Mesenchymal stem cell (in vitro differentiated cells and primary cell): ENCODE results near the gene TBC1D14.
A peak's percentile ranks its signal among the peaks of the same experiment; 100 is the strongest.

Experiments used
- DNase-seq: peaks from one replicate; pipeline ENCODE4 v3.0.0-alpha.2; 2013
- H2AFZ ChIP-seq: one replicate; pipeline ENCODE4 v1.6.1; 2013; ENCODE audit warnings: low read depth, mild to moderate bottlenecking, control low read depth, inconsistent platforms, low read length, moderate library complexity
- H2AK5ac ChIP-seq: 2 replicates; pipeline ENCODE4 v1.6.1; 2013; ENCODE audit warnings: low read length, moderate library complexity, mild to moderate bottlenecking, inconsistent platforms; ENCODE audit not compliant: severe bottlenecking
- H2BK120ac ChIP-seq: one replicate; pipeline ENCODE4 v1.6.1; 2013; ENCODE audit warnings: low read depth, mild to moderate bottlenecking, inconsistent platforms, low read length, moderate library complexity
- H2BK12ac ChIP-seq, 2 experiments: one replicate each; pipeline ENCODE4 v1.6.1; 2013; ENCODE audit warnings: inconsistent platforms in 2 of 2, low read length in 2 of 2, mild to moderate bottlenecking in 2 of 2, moderate library complexity in 2 of 2, control low read depth in 1 of 2
- H2BK15ac ChIP-seq: one replicate; pipeline ENCODE4 v1.6.1; 2013; ENCODE audit warnings: mild to moderate bottlenecking, low read depth, inconsistent platforms; ENCODE audit not compliant: poor library complexity, severe bottlenecking
- H2BK5ac ChIP-seq: 2 replicates; pipeline ENCODE4 v1.6.1; 2013; ENCODE audit warnings: low read depth, mild to moderate bottlenecking, low read length, control low read depth, inconsistent platforms; ENCODE audit not compliant: poor library complexity, severe bottlenecking
- H3K14ac ChIP-seq, 2 experiments: one replicate each; pipeline ENCODE4 v1.6.1; 2013; ENCODE audit warnings: inconsistent platforms in 2 of 2, low read length in 2 of 2, control low read depth in 1 of 2, mild to moderate bottlenecking in 1 of 2, moderate library complexity in 1 of 2
- H3K18ac ChIP-seq, 2 experiments: one replicate each; pipeline ENCODE4 v1.6.1; 2013; ENCODE audit warnings: inconsistent platforms in 2 of 2, low read length in 2 of 2, control low read depth in 1 of 2, low read depth in 1 of 2, mild to moderate bottlenecking in 1 of 2
- H3K23ac ChIP-seq, 2 experiments: one replicate each; pipeline ENCODE4 v1.6.1; 2013; ENCODE audit warnings: inconsistent platforms in 2 of 2, low read length in 2 of 2, mild to moderate bottlenecking in 2 of 2, moderate library complexity in 2 of 2, control low read depth in 1 of 2
- H3K27ac ChIP-seq: 2 replicates; pipeline ENCODE4 v1.5.1; 2013; ENCODE audit warnings: mild to moderate bottlenecking, moderate library complexity, low read length, control low read depth, inconsistent platforms; ENCODE audit not compliant: poor library complexity, severe bottlenecking
- H3K27me3 ChIP-seq, 2 experiments: 2 replicates each; pipeline versions ENCODE4 v1.6.1 to v1.7.0; 2013; ENCODE audit warnings: low read length in 2 of 2, mild to moderate bottlenecking in 2 of 2, moderate library complexity in 2 of 2, control low read depth in 1 of 2, inconsistent platforms in 1 of 2; ENCODE audit not compliant: control insufficient read depth in 1 of 2, insufficient read depth in 1 of 2
- H3K36me3 ChIP-seq, 2 experiments: 2 replicates each; pipeline versions ENCODE4 v1.6.1 to v1.7.0; 2013; ENCODE audit warnings: low read length in 2 of 2, control low read depth in 1 of 2, inconsistent platforms in 1 of 2, low read depth in 1 of 2, mild to moderate bottlenecking in 1 of 2; ENCODE audit not compliant: insufficient read depth in 2 of 2, control insufficient read depth in 1 of 2
- H3K4ac ChIP-seq, 2 experiments: one replicate each; pipeline ENCODE4 v1.6.1; 2013; ENCODE audit warnings: inconsistent platforms in 2 of 2, low read length in 2 of 2, mild to moderate bottlenecking in 2 of 2, moderate library complexity in 2 of 2, control low read depth in 1 of 2, low read depth in 1 of 2
- H3K4me1 ChIP-seq: 2 replicates; pipeline ENCODE4 v1.6.1; 2013; ENCODE audit warnings: low read depth, low read length, control low read depth; ENCODE audit not compliant: control insufficient read depth, insufficient read depth
- H3K4me2 ChIP-seq: 2 replicates; pipeline ENCODE4 v1.6.1; 2013; ENCODE audit warnings: low read length, mild to moderate bottlenecking, inconsistent platforms; ENCODE audit not compliant: poor library complexity, severe bottlenecking
- H3K4me3 ChIP-seq, 2 experiments: 2 replicates each; pipeline versions ENCODE4 v1.5.1 to v1.7.0; 2013; ENCODE audit warnings: low read length in 2 of 2, mild to moderate bottlenecking in 2 of 2, control low read depth in 1 of 2, low read depth in 1 of 2; ENCODE audit not compliant: insufficient read depth in 1 of 2
- H3K79me1 ChIP-seq: replicated peaks from 2 replicates; pipeline ENCODE4 v1.6.1; 2013; ENCODE audit warnings: mild to moderate bottlenecking, control low read depth, low read length, inconsistent platforms; ENCODE audit not compliant: poor library complexity, severe bottlenecking
- H3K9ac ChIP-seq: 2 replicates; pipeline ENCODE4 v1.7.0; 2013; ENCODE audit warnings: mild to moderate bottlenecking, low read length, moderate library complexity
- H3K9me3 ChIP-seq: 2 replicates; pipeline ENCODE4 v1.7.0; 2013; ENCODE audit warnings: mild to moderate bottlenecking, low read length; ENCODE audit not compliant: control insufficient read depth
- H4K8ac ChIP-seq: one replicate; pipeline ENCODE4 v1.6.1; 2013; ENCODE audit warnings: inconsistent platforms, mild to moderate bottlenecking, low read length, moderate library complexity
- H4K91ac ChIP-seq: one replicate; pipeline ENCODE4 v1.6.1; 2013; ENCODE audit warnings: mild to moderate bottlenecking, low read length, inconsistent platforms
- WGBS: methylation state at CpG from one replicate; pipeline ENCODE4 v1.1.7; 2013; ENCODE audit warnings: mixed read lengths; 5-methylcytosine and 5-hydroxymethylcytosine counted together

The TBC1D14 gene

DNA sequence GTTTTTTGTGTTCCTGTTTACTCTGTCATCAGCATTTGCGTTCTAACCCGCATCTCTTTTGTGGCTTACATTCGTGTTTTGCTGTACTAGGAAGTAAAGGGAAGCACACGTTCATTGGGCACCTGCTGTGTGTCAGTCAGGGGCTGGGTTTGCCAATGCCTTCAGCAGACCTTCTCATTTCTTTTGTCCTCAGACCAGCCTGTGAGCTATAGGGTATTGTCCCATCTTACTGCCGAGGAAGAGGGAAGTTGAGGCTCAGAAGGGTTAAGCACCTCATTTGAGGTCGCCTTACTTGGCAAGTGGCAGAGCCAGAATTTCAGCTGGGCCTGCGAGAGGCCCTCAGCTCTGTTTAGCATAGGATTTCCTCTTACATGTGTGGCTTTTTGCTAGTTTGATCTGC lies 8.7 kb downstream of the TBC1D14 start:
- Histone ChIP-seq H3K23ac (no peak overlapping the region), H3K4ac (peak overlapping the region in 1 of 2 experiments; percentile 67), H3K27ac (no peak overlapping the region), H3K9ac (no peak overlapping the region), H3K4me2 (no peak overlapping the region), H2BK5ac (no peak overlapping the region), H4K8ac (no peak overlapping the region), H3K4me1 (peaks cover 23% of the 10 kb centered on the region), H2AK5ac (peak overlapping the region; percentile 64), H3K79me1 (peaks cover 42% of the 10 kb centered on the region), H4K91ac (no peak overlapping the region), H2BK120ac (no peak overlapping the region), H2AFZ (no peak overlapping the region), H2BK15ac (no peak overlapping the region), H3K18ac (peak overlapping the region in 1 of 2 experiments; percentile 55), H2BK12ac (no peak overlapping the region), H3K4me3 (no peak overlapping the region), H3K9me3 (no peaks in the 10 kb centered on the region), H3K36me3 (peaks cover under 1 to 3% of the 10 kb centered on the region in 2 experiments), H3K14ac (no peak overlapping the region), H3K27me3 (no peaks in the 10 kb centered on the region)
- no peak for DNase-seq
- WGBS: 78% methylated on average over 7 of the region's 7 CpGs

DNA sequence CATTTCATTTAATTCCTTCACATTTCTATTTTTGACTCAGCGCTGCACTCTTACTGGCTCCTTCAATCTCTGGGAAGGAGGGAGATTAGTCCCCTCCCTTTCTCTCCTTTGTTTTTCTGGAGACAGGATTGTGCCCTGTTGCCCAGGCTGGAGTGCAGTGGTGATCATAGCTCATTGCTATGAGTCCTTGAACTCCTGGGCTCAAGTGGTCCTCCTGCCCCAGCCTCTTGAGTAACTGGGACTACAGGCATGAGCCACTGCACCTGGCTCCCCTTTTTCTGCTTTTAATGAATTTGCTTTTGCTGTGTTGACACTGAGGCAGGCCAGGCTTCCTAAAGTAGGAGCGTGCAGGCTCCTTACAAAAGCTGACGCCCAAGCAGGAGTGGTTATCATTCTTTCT lies 10.5 kb downstream of the TBC1D14 start:
- Histone ChIP-seq H2BK15ac (no peak overlapping the region), H3K27ac (no peak overlapping the region)

DNA sequence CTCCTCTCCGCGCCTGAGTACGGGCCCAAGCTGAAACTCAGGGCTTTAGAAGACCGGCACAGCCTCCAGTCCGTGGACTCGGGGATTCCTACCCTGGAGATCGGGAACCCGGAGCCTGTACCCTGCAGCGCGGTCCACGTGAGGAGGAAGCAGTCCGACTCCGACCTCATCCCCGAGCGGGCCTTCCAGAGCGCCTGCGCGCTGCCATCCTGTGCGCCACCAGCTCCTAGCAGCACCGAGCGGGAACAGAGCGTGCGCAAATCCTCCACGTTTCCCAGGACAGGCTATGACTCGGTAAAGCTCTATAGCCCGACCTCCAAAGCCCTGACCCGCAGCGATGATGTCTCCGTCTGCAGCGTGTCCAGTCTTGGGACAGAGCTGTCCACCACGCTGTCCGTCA lies 13.9 kb downstream of the TBC1D14 start:
- no peak overlapping the region for H2BK120ac ChIP-seq
- H3K4me1 ChIP-seq: peaks cover 3% of the 10 kb centered on the region
- H2AK5ac ChIP-seq: no peak overlapping the region

More for the DNA sequence above, 10.5 kb downstream of the TBC1D14 start:
- peaks cover 47% of the 10 kb centered on the region for H3K79me1 ChIP-seq
- H4K91ac ChIP-seq: no peak overlapping the region
- peaks cover 17 to 18% of the 10 kb centered on the region in 2 experiments for H3K36me3 ChIP-seq
- 64% methylated on average over 3 of the region's 3 CpGs for WGBS
- H3K9ac ChIP-seq: no peak overlapping the region
- H2BK120ac ChIP-seq: no peak overlapping the region
- H3K27me3 ChIP-seq: no peaks in the 10 kb centered on the region
- H2AK5ac ChIP-seq: no peak overlapping the region
- H3K4me1 ChIP-seq: peaks cover 20% of the 10 kb centered on the region
- no peak overlapping the region for H3K4ac ChIP-seq
- H3K23ac ChIP-seq: no peak overlapping the region
- H3K9me3 ChIP-seq: no peaks in the 10 kb centered on the region
- H3K14ac ChIP-seq: no peak overlapping the region
- no peak for DNase-seq
- no peak overlapping the region for H3K4me2 ChIP-seq
- H2AFZ ChIP-seq: no peak overlapping the region
- no peak overlapping the region for H3K4me3 ChIP-seq
- H2BK12ac ChIP-seq: no peak overlapping the region
- H4K8ac ChIP-seq: no peak overlapping the region
- H3K18ac ChIP-seq: no peak overlapping the region
- no peak overlapping the region for H2BK5ac ChIP-seq

DNA sequence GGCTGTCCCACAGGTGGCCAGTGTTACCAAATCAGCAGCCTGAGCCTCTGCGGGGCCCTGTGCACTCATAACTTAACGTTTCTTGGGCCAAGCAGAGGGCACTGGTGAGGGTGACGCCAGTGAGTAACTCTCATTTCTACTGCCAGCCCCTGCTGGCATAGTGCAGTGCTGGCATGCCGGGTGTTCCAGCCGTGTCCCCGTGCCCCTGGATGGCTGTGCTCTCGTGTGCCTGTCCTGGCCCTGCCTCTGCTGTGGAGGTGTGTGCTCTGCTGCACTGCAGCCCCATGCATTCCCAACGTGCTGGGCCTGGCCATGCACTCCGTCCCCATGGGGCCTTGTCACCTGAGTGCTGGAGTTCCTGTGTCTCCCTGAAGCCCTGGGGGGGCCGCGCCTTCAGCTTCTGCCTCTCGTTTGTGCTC lies 14.7 kb downstream of the TBC1D14 start:
- no peak overlapping the region for H3K9ac ChIP-seq
- no peak overlapping the region for H2BK12ac ChIP-seq
- no peak overlapping the region for H3K23ac ChIP-seq
- no peak overlapping the region for H2BK120ac ChIP-seq
- H3K36me3 ChIP-seq: peaks cover 21 to 38% of the 10 kb centered on the region in 2 experiments
- no peak overlapping the region for H3K4ac ChIP-seq
- WGBS: 96% methylated on average over 12 of the region's 12 CpGs
- H3K4me2 ChIP-seq: no peak overlapping the region
- H3K4me1 ChIP-seq: peaks cover 7% of the 10 kb centered on the region
- no peaks in the 10 kb centered on the region for H3K9me3 ChIP-seq
- H3K27ac ChIP-seq: no peak overlapping the region
- peaks cover 51% of the 10 kb centered on the region for H3K79me1 ChIP-seq
- H3K4me3 ChIP-seq: no peak overlapping the region
- H2AK5ac ChIP-seq: no peak overlapping the region
- no peak overlapping the region for H2BK5ac ChIP-seq
- H4K91ac ChIP-seq: peak overlapping the region; percentile 40
- H3K27me3 ChIP-seq: no peaks in the 10 kb centered on the region
- H3K18ac ChIP-seq: no peak overlapping the region
- H2AFZ ChIP-seq: no peak overlapping the region
- no peak overlapping the region for H4K8ac ChIP-seq
- H3K14ac ChIP-seq: no peak overlapping the region
- H2BK15ac ChIP-seq: no peak overlapping the region
- no peak for DNase-seq

More for the DNA sequence above, 13.9 kb downstream of the TBC1D14 start:
- Histone ChIP-seq H3K4me2 (no peak overlapping the region), H3K18ac (no peak overlapping the region), H2AFZ (no peak overlapping the region), H2BK15ac (no peak overlapping the region), H3K4ac (no peak overlapping the region), H3K79me1 (peaks cover 47% of the 10 kb centered on the region), H3K4me3 (no peak overlapping the region), H3K36me3 (peaks cover 21 to 33% of the 10 kb centered on the region in 2 experiments), H3K14ac (no peak overlapping the region), H3K27me3 (no peaks in the 10 kb centered on the region), H4K8ac (peak overlapping the region; percentile 12), H3K27ac (no peak overlapping the region), H2BK5ac (no peak overlapping the region), H2BK12ac (peak overlapping the region in 1 of 2 experiments; percentile 35), H3K23ac (no peak overlapping the region), H3K9ac (no peak overlapping the region), H3K9me3 (no peaks in the 10 kb centered on the region), H4K91ac (no peak overlapping the region)
- WGBS: 98% methylated on average over 32 of the region's 32 CpGs
- DNase-seq: no peak
